Germinal center (tissue), 1 donor: ENCODE results near the gene PRMT1.

Experiments used
- DNase-seq: peaks from one replicate; pipeline ENCODE4 v3.0.0; 2012; ENCODE audit warnings: mixed read lengths, low spot score

Gene PRMT1

DNA sequence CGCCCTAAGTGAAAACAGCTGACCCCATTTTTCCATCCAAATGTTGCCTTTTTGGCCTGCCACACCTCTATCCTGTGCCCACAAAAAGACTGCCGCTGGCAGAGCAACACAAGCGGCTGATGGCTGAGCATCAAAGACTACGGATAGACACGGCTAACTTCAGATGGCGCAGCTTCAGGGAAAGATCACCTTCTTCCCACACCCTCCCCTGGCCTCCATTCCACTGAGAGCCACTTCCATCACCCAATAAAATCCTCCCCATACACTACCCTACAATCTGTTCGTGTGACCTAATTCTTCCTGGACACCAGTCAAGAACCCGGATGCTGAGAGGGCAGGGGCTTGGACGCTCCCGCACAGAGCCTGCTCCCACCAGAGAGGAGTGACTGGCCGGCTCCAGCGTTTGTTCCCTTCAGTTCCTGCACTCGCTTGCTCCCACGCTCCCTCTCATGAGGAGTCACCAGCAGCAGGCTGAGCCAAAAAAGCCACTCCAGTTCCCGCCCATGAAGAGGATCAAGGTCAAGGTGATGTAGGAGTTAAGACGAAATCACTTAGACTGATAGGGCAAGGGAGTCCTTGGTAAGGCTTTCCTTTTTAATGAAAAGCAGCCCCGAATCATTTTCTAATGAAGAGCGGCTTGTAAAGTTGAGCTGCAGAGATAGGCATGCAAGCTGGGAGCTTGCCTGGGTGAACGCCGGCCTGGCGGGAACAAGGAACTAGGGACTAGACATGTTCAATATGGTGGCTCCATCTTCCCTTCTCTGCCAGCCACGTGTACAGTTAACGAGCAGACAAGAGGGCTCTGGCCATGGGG, 50.4 kb downstream of the PRMT1 start:
- no peak for DNase-seq

DNA sequence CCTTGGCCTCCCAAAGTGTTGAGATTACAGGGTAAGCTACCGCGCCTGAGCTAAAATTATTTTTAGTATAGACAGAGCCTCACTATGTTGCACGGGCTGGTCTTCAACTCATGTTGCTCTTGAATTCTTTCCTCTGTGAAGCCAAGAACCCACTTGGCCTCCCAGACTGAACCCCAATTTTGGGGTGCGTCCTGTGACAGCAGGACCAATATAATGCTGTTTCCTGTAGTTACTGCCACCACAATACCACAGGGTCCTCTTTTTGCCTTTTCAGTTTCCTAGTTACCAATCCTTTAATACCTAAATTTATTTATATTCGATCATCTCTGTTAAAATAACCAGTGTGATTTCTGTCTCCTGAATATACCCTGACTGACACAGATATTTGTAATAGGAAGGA, 53.1 kb downstream of the PRMT1 start:
- no peak for DNase-seq
